Astrocyte (in vitro differentiated cells and primary cell): ENCODE data around the gene PTPN11. TPM values are rescaled to one million over a fixed set of nuclear protein-coding genes. Genes with fewer than 3 reads are reported as not detected.

Source experiments
- DNase-seq: peaks from one replicate; pipeline ENCODE4 v3.0.0-alpha.2; 2010; ENCODE audit warnings: low read depth
- FAIRE-seq: peaks from 2 replicates; lab custom pipeline; 2011; peaks lifted over from hg19 to GRCh38; lab: Jason Lieb, UNC
- H2AFZ ChIP-seq: 2 replicates; pipeline ENCODE4 v1.6.0; 2012; ENCODE audit warnings: low read depth, low read length, inconsistent platforms
- H3K27ac ChIP-seq: 2 replicates; pipeline ENCODE4 v1.5.1; 2011; ENCODE audit warnings: low read depth, low read length, inconsistent platforms
- H3K27me3 ChIP-seq: 2 replicates; pipeline ENCODE4 v1.6.0; 2011; ENCODE audit warnings: low read length, inconsistent platforms; ENCODE audit not compliant: insufficient read depth
- H3K36me3 ChIP-seq: 2 replicates; pipeline ENCODE4 v1.5.1; 2011; ENCODE audit warnings: low read length, inconsistent platforms; ENCODE audit not compliant: insufficient read depth
- H3K4me1 ChIP-seq: 2 replicates; pipeline ENCODE4 v1.5.1; 2011; ENCODE audit warnings: low read length, inconsistent platforms; ENCODE audit not compliant: insufficient read depth
- H3K4me2 ChIP-seq: 2 replicates; pipeline ENCODE4 v1.6.0; 2012; ENCODE audit warnings: low read length, inconsistent platforms
- H3K4me3 ChIP-seq: 2 replicates; pipeline ENCODE4 v1.5.1; 2011; ENCODE audit warnings: low read depth, mild to moderate bottlenecking, low read length, inconsistent platforms; ENCODE audit not compliant: insufficient read depth
- H3K79me2 ChIP-seq: 2 replicates; pipeline ENCODE4 v1.6.0; 2012; ENCODE audit warnings: mild to moderate bottlenecking, low read length, inconsistent platforms; ENCODE audit not compliant: insufficient read depth
- H3K9ac ChIP-seq: 2 replicates; pipeline ENCODE4 v1.6.0; 2012; ENCODE audit warnings: mild to moderate bottlenecking, low read length, inconsistent platforms
- H3K9me3 ChIP-seq: 2 replicates; pipeline ENCODE4 v1.5.1; 2012; ENCODE audit warnings: low read depth, mild to moderate bottlenecking, low read length, inconsistent platforms; ENCODE audit not compliant: insufficient read depth
- H4K20me1 ChIP-seq: 2 replicates; pipeline ENCODE4 v1.6.0; 2012; ENCODE audit warnings: low read length, inconsistent platforms; ENCODE audit not compliant: insufficient read depth
- H3K27ac Mint-ChIP-seq: one replicate; pipeline ENCODE4 v1.8.0; 2021; ENCODE audit warnings: mild to moderate bottlenecking, mixed read lengths; ENCODE audit not compliant: unreplicated experiment
- H3K27me3 Mint-ChIP-seq: one replicate; pipeline ENCODE4 v1.8.0; 2021; ENCODE audit warnings: low read depth, mixed read lengths; ENCODE audit not compliant: unreplicated experiment
- H3K36me3 Mint-ChIP-seq: one replicate; pipeline ENCODE4 v1.8.0; 2021; ENCODE audit warnings: low read depth, mixed read lengths; ENCODE audit not compliant: unreplicated experiment
- H3K4me1 Mint-ChIP-seq: one replicate; pipeline ENCODE4 v1.8.0; 2021; ENCODE audit warnings: low read depth, mixed read lengths; ENCODE audit not compliant: unreplicated experiment
- H3K4me3 Mint-ChIP-seq: one replicate; pipeline ENCODE4 v1.8.0; 2021; ENCODE audit warnings: mild to moderate bottlenecking, moderate library complexity, mixed read lengths; ENCODE audit not compliant: unreplicated experiment
- H3K9me3 Mint-ChIP-seq: one replicate; pipeline ENCODE4 v1.8.0; 2021; ENCODE audit warnings: mild to moderate bottlenecking, mixed read lengths; ENCODE audit not compliant: unreplicated experiment
- CTCF ChIP-seq: IDR thresholded peaks from 2 replicates; pipeline ENCODE4 v1.5.1; 2011; ENCODE audit warnings: low read depth, mild to moderate bottlenecking, inconsistent platforms, low read length, moderate library complexity; ENCODE audit not compliant: insufficient read depth
- EZH2 ChIP-seq: IDR thresholded peaks from 2 replicates; pipeline ENCODE4 v1.6.1; 2012; ENCODE audit warnings: mild to moderate bottlenecking, low read length, inconsistent platforms; ENCODE audit not compliant: insufficient read depth
- total RNA-seq: library from RNA; stranded (reverse); gene quantifications from 2 replicates; pipeline ENCODE4 v1.2.1, GENCODE V29; 2021

Gene PTPN11
- total RNA-seq, 1 donor from 2014 or later, result 143 TPM

DNA sequence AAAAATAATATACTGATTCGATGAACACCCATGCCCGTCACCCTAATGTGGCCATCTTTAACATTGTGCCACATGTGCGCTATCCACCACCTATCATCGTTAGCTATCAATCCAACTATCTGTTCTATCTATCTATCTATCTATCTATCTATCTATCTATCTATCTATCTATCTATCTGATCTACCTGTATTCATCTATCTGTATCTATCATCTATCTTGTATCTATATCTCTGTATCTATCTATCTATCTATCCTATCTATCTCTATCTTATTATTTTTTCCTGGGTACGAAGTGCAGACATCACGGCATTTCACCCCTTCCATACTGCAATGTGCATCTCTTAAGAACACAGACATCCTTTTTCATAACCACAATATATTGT, 106.7 kb downstream of the PTPN11 start:
- H3K9me3 Mint-ChIP-seq, result peaks cover 2% of the 10 kb centered on the region
- Histone ChIP-seq H3K9ac (no peak overlapping the region), H3K27me3 (no peaks in the 10 kb centered on the region), H3K79me2 (no peaks in the 10 kb centered on the region), H3K9me3 (no peaks in the 10 kb centered on the region), H3K4me1 (no peaks in the 10 kb centered on the region), H3K4me3 (no peak overlapping the region), H3K4me2 (no peak overlapping the region), H3K36me3 (no peaks in the 10 kb centered on the region), H2AFZ (no peak overlapping the region), H4K20me1 (no peaks in the 10 kb centered on the region), H3K27ac (no peak overlapping the region)
- no peaks in the 10 kb centered on the region for H3K4me1 Mint-ChIP-seq
- DNase-seq (no peak), FAIRE-seq (no peak)
- no peak overlapping the region for H3K27ac Mint-ChIP-seq
- TF ChIP-seq CTCF (no peak), EZH2 (no peak)
- H3K4me3 Mint-ChIP-seq, result no peak overlapping the region
- peaks cover 3% of the 10 kb centered on the region for H3K27me3 Mint-ChIP-seq
- H3K36me3 Mint-ChIP-seq, result no peaks in the 10 kb centered on the region

DNA sequence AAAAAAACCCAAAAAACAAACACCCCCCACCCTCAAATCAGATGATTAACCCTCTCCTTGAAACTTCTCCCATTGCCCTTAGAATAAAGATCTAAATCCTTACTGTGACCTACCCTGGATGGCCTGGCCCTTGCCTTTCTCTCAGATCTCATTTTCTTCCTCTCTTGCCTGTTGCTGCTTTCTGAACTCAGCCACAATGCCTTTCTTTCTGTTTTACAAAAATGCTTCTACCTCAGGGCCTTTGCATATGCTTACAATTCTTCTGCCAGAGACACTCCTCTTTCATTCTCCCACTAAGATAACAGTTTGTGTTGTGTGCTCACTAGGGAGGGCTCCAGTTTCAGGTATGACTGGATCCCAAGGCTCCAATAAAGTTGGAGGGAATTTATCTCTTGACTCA, 108.3 kb downstream of the PTPN11 start:
- H3K79me2 ChIP-seq, result no peaks in the 10 kb centered on the region
- H3K9me3 Mint-ChIP-seq, result peaks cover 2% of the 10 kb centered on the region
- H3K27me3 Mint-ChIP-seq, result peaks cover 3% of the 10 kb centered on the region
- H3K36me3 Mint-ChIP-seq, result no peaks in the 10 kb centered on the region
- no peaks in the 10 kb centered on the region for H4K20me1 ChIP-seq
- TF ChIP-seq CTCF (no peak), EZH2 (no peak)
- no peak overlapping the region for H3K27ac Mint-ChIP-seq
- DNase-seq (no peak), FAIRE-seq (no peak)
- no peak overlapping the region for H3K4me3 Mint-ChIP-seq
- no peaks in the 10 kb centered on the region for H3K36me3 ChIP-seq
- no peak overlapping the region for H2AFZ ChIP-seq
- H3K4me2 ChIP-seq, result no peak overlapping the region
- no peak overlapping the region for H3K4me3 ChIP-seq
- no peak overlapping the region for H3K9ac ChIP-seq
- H3K27ac ChIP-seq, result no peak overlapping the region
- no peaks in the 10 kb centered on the region for H3K27me3 ChIP-seq
- no peaks in the 10 kb centered on the region for H3K4me1 ChIP-seq
- no peaks in the 10 kb centered on the region for H3K4me1 Mint-ChIP-seq
- H3K9me3 ChIP-seq, result no peaks in the 10 kb centered on the region

DNA sequence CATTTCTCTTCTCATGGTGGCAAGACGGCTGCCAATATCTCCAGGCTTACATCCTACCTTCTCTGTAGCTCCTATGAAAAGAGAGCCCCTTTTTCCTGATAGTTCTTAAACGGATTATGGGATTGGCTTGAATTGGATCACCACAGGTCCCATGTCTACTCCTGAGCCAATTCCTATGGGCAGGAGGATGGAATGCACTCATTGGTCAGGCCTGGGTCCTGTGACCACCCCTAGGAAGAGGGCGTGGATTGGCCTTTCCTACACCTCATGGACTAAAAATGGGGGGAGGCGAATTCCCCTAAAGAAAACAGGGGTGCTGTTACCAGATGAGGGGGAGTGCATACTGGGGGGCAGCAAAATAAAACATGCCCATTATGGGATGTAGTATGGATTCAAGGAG, 108.8 kb downstream of the PTPN11 start:
- no peak overlapping the region for H3K4me3 ChIP-seq
- no peaks in the 10 kb centered on the region for H3K9me3 ChIP-seq
- FAIRE-seq, result no peak
- Mint-ChIP-seq H3K27ac (no peak overlapping the region), H3K4me1 (no peaks in the 10 kb centered on the region), H3K9me3 (no peaks in the 10 kb centered on the region), H3K36me3 (no peaks in the 10 kb centered on the region), H3K4me3 (no peak overlapping the region), H3K27me3 (peaks cover 3% of the 10 kb centered on the region)
- no peaks in the 10 kb centered on the region for H3K36me3 ChIP-seq
- no peak overlapping the region for H3K27ac ChIP-seq
- no peak overlapping the region for H3K9ac ChIP-seq
- no peak for DNase-seq
- no peaks in the 10 kb centered on the region for H4K20me1 ChIP-seq
- H3K79me2 ChIP-seq, result no peaks in the 10 kb centered on the region
- H3K27me3 ChIP-seq, result no peaks in the 10 kb centered on the region
- no peak overlapping the region for H3K4me2 ChIP-seq
- H3K4me1 ChIP-seq, result no peaks in the 10 kb centered on the region
- no peak overlapping the region for H2AFZ ChIP-seq
- TF ChIP-seq EZH2, result no peak
- TF ChIP-seq CTCF, result no peak
